Activated T-cell treated with anti-CD3 and anti-CD28 coated beads, Interleukin-2, amount 50 U/mL, for 1 hour (primary cell): ENCODE data around the gene SOBP.

Experiments
- DNase-seq: peaks from one replicate; pipeline ENCODE4 v3.0.0-alpha.2; 2020

Gene SOBP

GRCh38 chr6:107555449-107555848 is 65.5 kb downstream of the SOBP start:
- DNase-seq: no peak

GRCh38 chr6:107556082-107556481 is 66.2 kb downstream of the SOBP start:
- DNase-seq: no peak

- no peak for DNase-seq
Observed at GRCh38 chr6:107557698-107558097, 67.8 kb downstream of the SOBP start.

GRCh38 chr6:107560657-107561056 is 70.7 kb downstream of the SOBP start:
- DNase-seq: no peak

- no peak for DNase-seq
Observed at GRCh38 chr6:107561306-107561705, 71.4 kb downstream of the SOBP start.

- DNase-seq: no peak
Observed at GRCh38 chr6:107563694-107564588, 74.0 kb downstream of the SOBP start.

GRCh38 chr6:107564589-107564951 is 74.7 kb downstream of the SOBP start:
- no peak for DNase-seq

- no peak for DNase-seq
Observed at GRCh38 chr6:107565165-107565723, 75.3 kb downstream of the SOBP start.

- no peak for DNase-seq
Observed at GRCh38 chr6:107567643-107568042, 77.7 kb downstream of the SOBP start.

GRCh38 chr6:107569473-107569872 is 79.6 kb downstream of the SOBP start:
- DNase-seq: no peak

- DNase-seq: no peak
Observed at GRCh38 chr6:107571354-107571753, 81.4 kb downstream of the SOBP start.

GRCh38 chr6:107572886-107573285 is 83.0 kb downstream of the SOBP start:
- no peak for DNase-seq

GRCh38 chr6:107574856-107575255 is 84.9 kb downstream of the SOBP start:
- no peak for DNase-seq

GRCh38 chr6:107576852-107577251 is 86.9 kb downstream of the SOBP start:
- DNase-seq: no peak

- DNase-seq: no peak
Observed at GRCh38 chr6:107578642-107579341, 88.9 kb downstream of the SOBP start.

GRCh38 chr6:107579456-107580056 is 89.6 kb downstream of the SOBP start:
- DNase-seq: no peak

GRCh38 chr6:107582086-107582485 is 92.2 kb downstream of the SOBP start:
- no peak for DNase-seq

GRCh38 chr6:107584726-107585125 is 94.8 kb downstream of the SOBP start:
- DNase-seq: no peak

GRCh38 chr6:107585815-107586435 is 96.0 kb downstream of the SOBP start:
- DNase-seq: no peak

- DNase-seq: no peak
Observed at GRCh38 chr6:107587451-107587850, 97.5 kb downstream of the SOBP start.

GRCh38 chr6:107589199-107589598 is 99.3 kb downstream of the SOBP start:
- no peak for DNase-seq

GRCh38 chr6:107589934-107590333 is 100.0 kb downstream of the SOBP start:
- no peak for DNase-seq

- DNase-seq: no peak
Observed at GRCh38 chr6:107590378-107590777, 100.5 kb downstream of the SOBP start.
